NCI-H2107 treated with DMSO at 0.1 percent for 48 hours (cell line): ENCODE measurements around the gene TRIM25.
"Not testable (repeated sequence)": the region's sequence is repeated elsewhere in the genome, so short reads cannot be mapped to it uniquely, and the experiment has no call there.

Experiments used
- DNase-seq: peaks from one replicate; lab custom pipeline; 2025; ENCODE audit not compliant: unreplicated experiment; lab: John Stamatoyannopoulos, UW

Gene TRIM25

DNA sequence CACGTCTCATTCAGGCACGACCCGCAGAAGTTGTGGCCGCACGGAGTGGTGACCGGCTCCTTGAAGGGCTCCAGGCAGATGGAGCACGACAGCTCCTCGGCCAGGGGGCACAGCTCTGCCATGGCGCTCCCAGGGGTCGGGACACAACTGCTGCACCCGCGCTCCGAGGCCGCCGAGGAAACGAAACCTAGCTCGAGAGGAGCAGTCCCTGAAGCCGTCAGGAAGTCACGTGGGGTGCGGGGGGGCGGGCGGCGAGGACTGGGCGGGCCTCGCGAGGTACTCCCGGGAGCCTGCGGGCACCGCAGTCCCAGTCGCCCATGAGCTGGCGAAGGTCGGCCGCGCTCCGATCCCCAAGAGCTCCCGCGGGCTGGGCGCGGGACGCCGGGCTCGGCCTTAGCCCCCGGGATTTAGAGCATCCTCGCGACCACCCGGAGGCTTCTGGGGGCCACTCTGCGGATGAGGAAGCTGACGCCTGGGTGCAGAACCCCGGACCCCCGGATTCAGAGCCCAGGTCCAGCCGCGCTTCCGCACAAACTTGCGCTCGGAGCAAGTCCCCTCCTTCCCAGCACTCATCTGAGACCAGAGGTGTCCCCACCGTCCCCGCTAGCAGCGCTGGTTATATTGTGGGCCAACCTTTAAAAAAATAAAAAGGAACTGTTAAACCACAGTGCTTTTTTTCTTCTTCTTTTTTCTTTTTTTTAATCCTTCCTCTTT, at the start of gene TRIM25:
Gene TRIM25 (minus strand): TSS at position 183 of the 714 bp plus-strand sequence. CDS start 61 bp downstream, at position 122.
- peak; percentile 78 for DNase-seq

GRCh38 chr17:56960596-56961538, 47.0 kb upstream of the TRIM25 start, which contains the start of gene COIL:
TSS of gene COIL (minus strand) at chr17:56961050. CDS start at chr17:56961019, 31 bp downstream.
- peak; percentile 88 for DNase-seq

- no peak for DNase-seq
Observed at GRCh38 chr17:56956992-56957391, 43.1 kb upstream of the TRIM25 start.

- DNase-seq, result no peak
Observed at GRCh38 chr17:56949595-56949994, 35.7 kb upstream of the TRIM25 start.

DNA sequence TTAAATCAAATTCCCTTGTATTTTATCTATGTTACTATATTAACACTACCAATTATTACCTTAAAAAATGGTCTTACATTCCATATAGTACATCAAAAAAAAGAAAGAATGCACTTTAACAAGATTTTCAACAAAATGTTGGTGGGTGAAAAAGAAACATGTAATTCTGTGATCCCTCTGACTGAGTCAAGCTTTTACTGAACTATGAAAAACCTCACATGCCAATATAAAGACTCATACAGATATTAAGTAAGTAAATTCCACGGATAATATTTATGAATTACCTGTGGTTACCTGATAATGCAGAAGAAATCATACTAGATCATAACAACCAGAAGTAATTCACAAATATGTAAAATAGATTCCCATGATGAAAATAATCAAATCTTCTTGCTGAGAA, 34.6 kb upstream of the TRIM25 start:
- no peak for DNase-seq

- no peak for DNase-seq
Observed at GRCh38 chr17:56947741-56948140, 33.9 kb upstream of the TRIM25 start.

DNA sequence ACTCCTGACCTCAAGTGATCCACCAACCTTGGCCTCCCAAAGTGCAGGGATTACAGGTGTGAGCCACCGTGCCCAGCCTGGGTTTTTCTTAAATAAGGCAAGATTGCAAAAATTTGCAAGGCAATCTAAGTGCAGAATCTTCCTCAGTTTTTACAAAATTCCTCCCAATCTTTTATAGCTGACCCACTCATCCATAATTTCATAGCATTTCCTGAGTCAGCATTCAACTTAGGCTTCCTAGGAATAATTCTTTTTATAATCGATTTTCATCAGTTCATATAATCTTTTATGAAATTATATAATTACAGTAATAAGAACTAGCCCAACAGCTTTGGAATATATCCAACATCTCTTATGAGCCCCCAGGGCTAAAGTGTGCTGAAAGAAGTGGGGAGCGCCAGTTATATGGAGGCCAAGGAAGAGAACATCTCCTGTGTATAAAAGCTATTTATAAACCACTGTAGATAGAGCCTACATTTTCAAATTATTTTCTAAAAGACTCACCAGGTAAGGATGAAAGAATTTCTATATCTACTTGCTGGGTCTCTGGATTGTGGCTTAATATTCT, 32.2 kb upstream of the TRIM25 start:
- no peak for DNase-seq

- DNase-seq, result no peak
Observed at GRCh38 chr17:56943505-56944125, 29.8 kb upstream of the TRIM25 start.

DNA sequence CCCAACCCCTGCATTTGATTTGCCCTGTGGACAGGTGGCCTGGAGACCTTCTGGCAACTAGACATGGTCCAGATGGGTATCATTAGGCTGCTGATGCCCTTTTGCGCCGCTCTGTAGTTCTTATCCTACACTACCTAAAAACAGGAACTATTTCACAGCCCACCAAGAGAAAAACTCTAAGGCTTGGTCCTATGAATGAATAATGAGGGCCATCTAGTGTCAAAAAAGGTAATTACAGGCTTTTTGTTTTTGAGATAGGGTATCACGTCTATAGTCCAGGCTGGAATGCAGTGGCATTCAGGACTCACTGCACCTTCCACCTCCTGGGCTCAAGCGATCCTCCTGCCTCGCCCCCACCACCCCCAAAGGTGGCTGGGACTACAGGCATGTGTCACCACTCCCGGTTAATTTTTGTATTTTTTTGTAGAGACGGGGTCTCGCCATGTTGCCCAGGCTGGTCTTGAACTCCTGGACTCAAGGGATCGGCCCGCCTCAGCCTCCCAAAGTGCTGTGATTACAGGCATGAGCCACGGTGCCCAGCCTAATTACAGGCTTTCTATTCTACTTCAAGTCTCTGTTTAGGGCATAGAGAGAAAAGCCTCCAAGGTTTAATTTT, 26.1 kb upstream of the TRIM25 start:
- peak; percentile 36 for DNase-seq

- not testable (repeated sequence) for DNase-seq
Observed at GRCh38 chr17:56938206-56938605, 24.4 kb upstream of the TRIM25 start.

DNA sequence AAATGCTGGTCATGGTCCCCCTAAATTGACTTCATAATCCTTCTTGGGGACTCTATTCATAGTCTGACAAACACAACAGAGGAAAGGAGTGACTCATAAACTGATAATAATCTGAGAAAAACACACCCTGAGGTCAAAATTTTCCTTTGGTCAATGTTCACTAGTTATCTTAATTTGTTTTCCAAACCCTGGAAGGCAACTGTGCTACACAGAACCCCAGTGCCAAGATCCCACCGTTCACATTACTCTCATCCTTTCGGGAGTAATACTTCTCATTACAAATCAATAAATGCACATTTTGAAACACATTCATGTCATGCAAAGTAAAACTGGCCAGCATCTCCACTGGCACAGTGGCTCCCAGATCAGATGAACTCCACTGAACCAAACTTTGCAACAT, 23.8 kb upstream of the TRIM25 start:
- DNase-seq, result no peak

- no peak for DNase-seq
Observed at GRCh38 chr17:56936697-56937322, 23.0 kb upstream of the TRIM25 start.

DNA sequence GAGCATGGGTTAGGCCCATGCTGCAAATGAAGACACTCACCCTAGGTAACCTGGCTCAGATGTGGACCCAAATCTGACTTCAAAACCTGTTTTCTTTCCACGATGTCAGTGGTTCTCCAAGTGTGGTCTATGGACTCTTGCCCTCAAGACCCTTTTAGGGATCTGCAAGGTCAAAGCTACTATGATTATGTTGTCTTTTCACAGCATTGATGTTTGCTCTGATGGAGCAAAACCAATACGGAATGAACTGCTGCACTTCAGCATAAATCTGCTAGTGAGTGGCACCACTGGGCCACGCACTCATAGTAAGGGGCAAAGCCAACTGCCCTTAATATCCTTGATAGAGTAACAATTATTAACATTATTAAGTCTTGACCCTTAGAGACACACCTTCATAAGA, 21.6 kb upstream of the TRIM25 start:
- no peak for DNase-seq

GRCh38 chr17:56934280-56934679, 20.4 kb upstream of the TRIM25 start:
- DNase-seq, result no peak

DNA sequence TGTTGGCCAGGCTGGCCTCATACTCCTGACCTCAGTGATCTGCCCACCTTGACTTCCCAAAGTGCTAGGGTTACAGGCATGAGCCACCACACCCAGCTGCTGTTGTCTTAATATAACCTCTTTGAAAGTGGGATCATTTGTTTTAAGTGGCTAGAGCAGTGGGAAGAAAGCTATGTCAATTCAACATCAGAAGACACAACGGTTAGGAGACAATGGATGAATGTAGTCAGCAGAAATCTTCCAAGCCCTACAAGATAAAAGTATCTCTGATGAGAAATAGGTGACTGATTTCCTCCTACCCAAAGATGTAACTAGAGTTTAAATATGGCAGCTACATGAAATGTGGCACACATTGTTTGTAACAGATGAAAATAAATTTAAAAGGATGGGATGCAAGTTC, 20.0 kb upstream of the TRIM25 start:
- DNase-seq, result no peak

DNA sequence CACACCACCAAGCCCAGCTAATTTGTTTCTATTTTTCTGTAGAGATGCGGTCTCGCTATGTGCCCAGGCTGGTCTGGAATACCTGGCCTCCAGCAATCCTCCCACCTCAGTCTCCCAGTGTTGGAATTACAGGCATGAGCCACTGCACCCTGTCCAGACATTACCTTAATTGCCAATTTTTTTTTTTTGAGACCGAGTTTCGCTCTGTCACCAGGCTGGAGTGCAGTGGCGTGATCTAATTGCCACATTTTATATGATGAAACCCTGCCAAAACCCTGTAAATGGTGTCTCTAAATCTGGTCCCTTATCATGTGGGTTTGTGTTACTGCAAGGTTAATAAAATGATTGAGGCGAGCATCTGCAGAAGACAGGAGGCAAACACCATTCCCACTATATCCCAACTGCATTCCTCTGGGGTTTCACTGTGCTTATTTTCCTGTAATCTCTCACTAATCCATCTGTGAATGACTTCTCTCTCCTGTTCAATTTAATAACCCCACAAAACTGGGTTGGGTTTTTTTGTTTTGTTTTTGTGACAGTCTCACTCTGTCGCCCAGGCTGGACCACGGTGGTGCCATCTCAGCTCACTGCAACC, 19.4 kb upstream of the TRIM25 start:
- DNase-seq, result no peak

- no peak for DNase-seq
Observed at GRCh38 chr17:56930739-56931337, 17.0 kb upstream of the TRIM25 start.

- DNase-seq, result no peak
Observed at GRCh38 chr17:56929362-56929969, 15.6 kb upstream of the TRIM25 start.

- no peak for DNase-seq
Observed at GRCh38 chr17:56928586-56928985, 14.7 kb upstream of the TRIM25 start.
